ENCODE results near the gene ATF2. TPM values are rescaled to one million over a fixed set of nuclear protein-coding genes. Genes with fewer than 3 reads are reported as not detected.

ATF2 gene, protein sequence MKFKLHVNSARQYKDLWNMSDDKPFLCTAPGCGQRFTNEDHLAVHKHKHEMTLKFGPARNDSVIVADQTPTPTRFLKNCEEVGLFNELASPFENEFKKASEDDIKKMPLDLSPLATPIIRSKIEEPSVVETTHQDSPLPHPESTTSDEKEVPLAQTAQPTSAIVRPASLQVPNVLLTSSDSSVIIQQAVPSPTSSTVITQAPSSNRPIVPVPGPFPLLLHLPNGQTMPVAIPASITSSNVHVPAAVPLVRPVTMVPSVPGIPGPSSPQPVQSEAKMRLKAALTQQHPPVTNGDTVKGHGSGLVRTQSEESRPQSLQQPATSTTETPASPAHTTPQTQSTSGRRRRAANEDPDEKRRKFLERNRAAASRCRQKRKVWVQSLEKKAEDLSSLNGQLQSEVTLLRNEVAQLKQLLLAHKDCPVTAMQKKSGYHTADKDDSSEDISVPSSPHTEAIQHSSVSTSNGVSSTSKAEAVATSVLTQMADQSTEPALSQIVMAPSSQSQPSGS
- total RNA-seq = 96.2 TPM

DNA sequence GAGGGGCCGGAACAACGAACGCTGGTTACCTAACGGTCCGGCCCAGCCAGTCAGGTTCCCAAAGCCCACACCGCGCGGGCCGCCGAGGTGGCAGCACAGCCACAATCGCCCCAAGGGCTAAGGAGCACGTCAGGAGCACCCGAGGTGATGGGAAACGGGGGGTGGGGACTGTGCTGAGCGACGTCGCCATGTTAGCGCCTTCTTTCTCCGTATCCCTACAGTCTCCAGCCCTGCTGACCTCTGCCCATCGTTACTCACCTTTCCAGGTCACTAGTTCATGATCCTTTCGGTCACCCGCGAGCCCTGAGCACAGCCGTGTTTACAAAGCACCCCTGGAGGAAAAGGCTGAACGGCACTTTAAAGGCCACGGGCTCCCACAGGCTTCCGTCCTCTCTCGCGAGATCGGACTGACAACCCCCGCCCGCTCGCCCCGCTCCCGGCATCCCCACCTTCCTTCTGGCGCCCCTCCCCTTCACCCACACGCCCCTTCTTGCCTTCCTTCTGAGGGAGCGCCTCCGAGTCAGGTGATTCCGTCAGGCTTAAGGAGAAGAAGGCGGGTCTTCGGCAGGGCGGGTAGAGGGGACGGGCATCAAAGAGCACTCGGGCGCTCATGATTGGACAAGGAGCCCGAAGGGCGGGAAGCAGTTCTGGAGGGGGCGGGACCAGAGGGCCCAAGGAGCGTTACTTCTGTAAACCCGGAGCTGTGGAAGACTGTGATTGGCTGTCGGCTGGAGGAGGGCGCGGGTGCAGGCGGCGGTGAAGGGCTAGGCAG lies at the start of gene ATF2:
Gene ATF2, minus strand, starts transcription at position 412 of the 772 bp plus-strand sequence. CDS start 31,760 bp downstream, outside the sequence.
- Histone ChIP-seq H3K4me3 (ENCODE audit: low read length) (peak within 1 kb of the TSS; percentile 99), H3K27me3 (ENCODE audit: insufficient read depth, low read length) (no peaks in the 10 kb centered on the region), H3K9me3 (ENCODE audit: low read depth, low read length) (no peaks in the 10 kb centered on the region), H3K4me1 (ENCODE audit: insufficient read depth, low read length) (peaks cover 19% of the 10 kb centered on the region)

DNA sequence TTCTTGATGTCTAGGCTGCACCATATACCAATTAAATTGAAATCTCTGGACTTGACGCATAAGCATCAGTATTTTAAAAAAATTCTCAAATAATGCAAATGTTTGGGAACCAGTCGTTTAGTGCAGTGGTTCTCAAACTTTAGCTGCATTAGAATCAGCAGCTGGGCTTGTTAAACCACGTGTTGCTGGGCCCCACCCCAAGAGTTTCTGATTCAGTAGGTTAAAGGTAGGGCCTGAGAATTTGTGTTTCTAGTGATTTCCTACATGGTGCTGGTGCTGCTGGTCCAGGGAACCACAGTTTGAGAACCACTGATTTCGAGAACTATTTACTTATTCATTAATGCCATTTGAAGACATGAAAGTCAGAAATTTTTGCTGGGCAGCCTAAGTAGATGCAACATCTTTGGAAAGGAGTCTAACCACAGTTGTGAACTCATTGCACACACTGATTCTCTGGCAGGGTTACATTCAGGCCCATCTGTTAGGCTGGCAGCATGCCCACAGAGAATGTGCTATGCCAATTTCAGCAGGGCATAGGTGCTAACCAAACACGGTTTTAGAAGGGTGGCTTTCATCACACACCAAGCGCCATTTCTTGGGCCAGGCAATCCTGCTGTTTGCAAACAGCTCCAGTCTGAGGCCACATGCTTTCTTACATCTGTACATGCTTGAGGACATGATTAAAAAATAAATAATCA lies 39.9 kb upstream of the ATF2 start:
- no peaks in the 10 kb centered on the region for H3K9me3 ChIP-seq (ENCODE audit: low read depth, low read length)
- H3K4me1 ChIP-seq (ENCODE audit: insufficient read depth, low read length) = no peaks in the 10 kb centered on the region
- peaks cover 11% of the 10 kb centered on the region for H3K27me3 ChIP-seq (ENCODE audit: insufficient read depth, low read length)
- no peak overlapping the region for H3K4me3 ChIP-seq (ENCODE audit: low read length)

DNA sequence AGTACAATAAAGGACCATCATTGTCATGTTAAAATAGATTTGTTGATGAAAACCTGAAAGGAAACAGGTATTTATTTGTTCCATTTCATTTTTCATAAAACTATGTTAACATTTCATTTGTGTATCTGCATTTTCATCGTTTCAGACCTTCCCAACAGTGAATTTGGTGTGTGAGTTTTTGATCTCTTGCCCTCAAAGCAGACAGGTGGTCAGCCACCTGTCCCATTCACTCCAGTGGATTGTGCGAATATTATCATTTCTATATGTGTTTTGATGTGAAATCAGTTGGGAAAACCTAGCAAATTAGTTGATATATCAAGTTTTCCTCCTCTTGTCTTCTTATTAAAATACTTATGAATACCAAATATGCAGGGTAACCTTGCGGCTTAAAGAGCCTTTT lies 38.9 kb upstream of the ATF2 start:
- H3K4me3 ChIP-seq (ENCODE audit: low read length) = no peak overlapping the region
- H3K9me3 ChIP-seq (ENCODE audit: low read depth, low read length) = no peaks in the 10 kb centered on the region
- H3K4me1 ChIP-seq (ENCODE audit: insufficient read depth, low read length) = no peaks in the 10 kb centered on the region
- peaks cover 19% of the 10 kb centered on the region for H3K27me3 ChIP-seq (ENCODE audit: insufficient read depth, low read length)

DNA sequence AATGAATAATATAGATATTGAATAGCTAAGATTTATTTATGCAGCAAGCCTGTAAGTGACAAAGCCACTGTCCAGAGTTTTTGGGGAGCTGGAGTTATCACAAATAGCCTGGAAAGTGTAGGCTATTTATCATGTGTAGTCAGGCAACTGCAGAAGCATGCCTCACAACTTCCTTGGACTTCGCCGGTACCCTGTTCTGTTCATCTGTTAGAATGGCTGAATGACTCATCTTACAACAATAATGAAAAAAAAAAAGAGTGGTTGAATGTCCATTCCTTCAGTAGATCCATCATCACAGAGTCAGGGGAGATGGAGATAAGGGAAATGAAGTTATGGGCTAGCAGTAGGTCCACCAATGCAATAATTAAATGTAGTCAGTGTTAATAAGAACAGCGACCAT lies 37.5 kb upstream of the ATF2 start:
- no peaks in the 10 kb centered on the region for H3K4me1 ChIP-seq (ENCODE audit: insufficient read depth, low read length)
- no peaks in the 10 kb centered on the region for H3K9me3 ChIP-seq (ENCODE audit: low read depth, low read length)
- H3K4me3 ChIP-seq (ENCODE audit: low read length) = no peak overlapping the region
- H3K27me3 ChIP-seq (ENCODE audit: insufficient read depth, low read length) = peaks cover 16% of the 10 kb centered on the region

DNA sequence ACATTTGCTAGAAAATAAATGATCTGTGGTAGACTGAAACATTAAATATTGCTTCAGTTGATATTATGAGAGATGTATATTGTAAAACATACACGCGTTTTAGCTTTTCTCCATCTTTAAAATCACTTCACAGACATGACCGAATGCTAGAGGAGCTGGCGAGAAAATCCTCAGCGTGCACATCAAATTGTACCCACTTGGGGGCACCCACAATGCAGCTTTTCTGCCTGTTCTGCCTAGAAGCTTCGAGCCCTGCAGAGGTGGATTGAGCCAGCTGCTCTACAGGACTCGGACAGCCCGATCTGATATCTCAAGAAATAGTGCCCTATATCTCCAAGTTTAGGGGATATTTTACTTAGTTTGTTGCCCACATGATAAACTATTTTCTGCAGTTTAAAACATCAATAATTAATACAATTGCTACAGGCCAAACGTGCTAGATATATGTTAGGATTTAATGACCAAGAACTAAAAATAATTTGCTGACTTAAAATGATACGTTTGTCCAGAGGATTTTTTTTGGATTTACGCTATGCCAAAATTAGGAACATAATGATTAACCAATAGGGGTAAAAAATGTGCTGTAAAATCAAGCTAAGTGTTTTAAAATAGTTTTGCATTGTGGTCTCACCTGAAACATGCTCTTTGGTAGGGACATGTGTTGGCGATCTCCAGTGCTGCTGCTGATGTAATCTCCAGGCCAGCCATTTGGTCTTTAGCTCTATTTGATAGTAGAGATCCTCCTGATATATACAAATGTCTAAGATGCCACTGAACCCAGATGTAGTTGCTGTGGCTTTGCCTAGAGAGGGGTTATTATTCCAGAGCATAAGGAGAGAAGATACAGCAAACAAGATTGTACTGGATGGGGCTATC lies 35.9 kb upstream of the ATF2 start:
- Histone ChIP-seq H3K27me3 (ENCODE audit: insufficient read depth, low read length) (peaks cover 16% of the 10 kb centered on the region), H3K4me3 (ENCODE audit: low read length) (no peak overlapping the region), H3K4me1 (ENCODE audit: insufficient read depth, low read length) (no peaks in the 10 kb centered on the region), H3K9me3 (ENCODE audit: low read depth, low read length) (no peaks in the 10 kb centered on the region)

DNA sequence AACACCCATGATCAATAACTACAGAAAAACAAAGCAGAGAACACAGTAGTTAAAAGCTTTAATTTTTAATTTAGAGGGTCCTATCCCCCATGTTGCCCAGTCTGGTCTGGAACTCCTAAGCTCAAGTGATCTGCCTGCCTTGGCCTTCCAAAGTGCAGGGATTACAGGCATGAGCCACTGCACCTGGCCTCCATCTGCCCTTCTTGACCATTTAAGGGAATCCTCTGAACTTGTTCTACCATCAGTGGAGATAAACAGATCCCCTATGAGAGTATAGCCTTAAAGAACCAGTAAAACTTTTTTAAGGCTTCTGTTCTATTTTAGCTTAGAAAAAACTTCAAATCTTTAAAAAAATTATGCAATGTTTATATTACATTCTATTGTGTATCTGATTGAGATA lies 27.0 kb upstream of the ATF2 start:
- no peak overlapping the region for H3K4me3 ChIP-seq (ENCODE audit: low read length)
- no peaks in the 10 kb centered on the region for H3K4me1 ChIP-seq (ENCODE audit: insufficient read depth, low read length)
- H3K9me3 ChIP-seq (ENCODE audit: low read depth, low read length) = no peaks in the 10 kb centered on the region
- peaks cover 14% of the 10 kb centered on the region for H3K27me3 ChIP-seq (ENCODE audit: insufficient read depth, low read length)

DNA sequence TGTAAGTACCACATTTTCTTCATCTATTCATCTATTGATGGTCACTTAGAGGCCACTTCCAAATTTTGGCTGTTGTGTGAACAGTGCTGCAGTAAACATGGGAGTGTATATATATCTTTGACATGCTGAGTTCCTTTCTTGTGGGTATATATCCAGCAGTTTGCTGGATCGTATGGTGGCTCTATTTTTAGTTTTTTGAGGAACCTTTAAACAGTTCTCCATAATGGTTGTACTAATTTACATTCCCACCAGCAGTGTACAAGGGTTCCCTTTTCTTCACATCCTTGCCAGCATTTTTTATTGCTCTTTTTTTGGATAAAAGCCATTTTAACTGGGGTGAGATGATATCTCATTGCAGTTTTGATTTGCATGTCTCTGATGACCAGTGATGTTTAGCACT lies 20.8 kb upstream of the ATF2 start:
- no peaks in the 10 kb centered on the region for H3K27me3 ChIP-seq (ENCODE audit: insufficient read depth, low read length)

DNA sequence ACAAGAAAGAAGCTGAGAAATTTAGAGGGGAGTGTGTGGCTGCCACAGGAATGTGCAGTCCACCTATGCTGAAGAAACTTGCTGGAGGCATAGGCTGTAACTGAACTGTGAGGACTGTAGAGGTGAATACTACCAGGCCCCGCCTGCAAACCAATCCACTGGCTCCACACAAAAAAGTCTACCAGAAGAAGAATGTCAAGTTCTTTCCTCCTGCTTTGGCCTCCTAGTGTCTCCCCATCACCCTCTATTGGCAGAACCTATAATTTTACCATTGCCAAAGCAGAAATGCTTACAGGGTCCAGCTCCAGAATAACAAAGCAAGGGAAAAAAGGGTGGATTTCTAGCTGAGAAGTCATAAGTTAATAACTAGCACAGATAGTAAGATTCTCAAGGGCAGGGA lies 19.4 kb upstream of the ATF2 start:
- Histone ChIP-seq H3K4me3 (ENCODE audit: low read length) (no peak overlapping the region), H3K9me3 (ENCODE audit: low read depth, low read length) (no peaks in the 10 kb centered on the region), H3K4me1 (ENCODE audit: insufficient read depth, low read length) (no peaks in the 10 kb centered on the region), H3K27me3 (ENCODE audit: insufficient read depth, low read length) (no peaks in the 10 kb centered on the region)

More for the DNA sequence above, 20.8 kb upstream of the ATF2 start:
- Histone ChIP-seq H3K4me3 (ENCODE audit: low read length) (no peak overlapping the region), H3K9me3 (ENCODE audit: low read depth, low read length) (no peaks in the 10 kb centered on the region), H3K4me1 (ENCODE audit: insufficient read depth, low read length) (no peaks in the 10 kb centered on the region)

DNA sequence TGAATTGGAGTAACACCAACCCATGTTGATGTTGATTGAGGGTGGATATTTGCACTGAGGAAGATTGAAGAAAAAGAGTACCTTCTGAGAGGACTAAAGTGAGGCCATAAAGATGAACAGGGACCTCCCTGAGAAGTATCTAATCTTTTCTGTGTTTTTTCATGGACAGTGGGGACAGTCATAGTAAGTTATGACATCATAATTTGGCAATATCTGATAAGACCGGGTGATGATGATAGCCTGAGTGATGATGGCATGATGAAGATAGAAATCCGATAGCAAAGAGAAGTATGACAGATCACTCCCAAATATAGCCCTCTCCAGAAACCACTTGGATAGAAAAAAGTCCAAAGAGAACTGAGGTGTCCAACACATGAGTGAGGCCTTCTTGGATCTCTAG lies 15.7 kb upstream of the ATF2 start:
- no peak overlapping the region for H3K4me3 ChIP-seq (ENCODE audit: low read length)
- H3K9me3 ChIP-seq (ENCODE audit: low read depth, low read length) = no peaks in the 10 kb centered on the region

DNA sequence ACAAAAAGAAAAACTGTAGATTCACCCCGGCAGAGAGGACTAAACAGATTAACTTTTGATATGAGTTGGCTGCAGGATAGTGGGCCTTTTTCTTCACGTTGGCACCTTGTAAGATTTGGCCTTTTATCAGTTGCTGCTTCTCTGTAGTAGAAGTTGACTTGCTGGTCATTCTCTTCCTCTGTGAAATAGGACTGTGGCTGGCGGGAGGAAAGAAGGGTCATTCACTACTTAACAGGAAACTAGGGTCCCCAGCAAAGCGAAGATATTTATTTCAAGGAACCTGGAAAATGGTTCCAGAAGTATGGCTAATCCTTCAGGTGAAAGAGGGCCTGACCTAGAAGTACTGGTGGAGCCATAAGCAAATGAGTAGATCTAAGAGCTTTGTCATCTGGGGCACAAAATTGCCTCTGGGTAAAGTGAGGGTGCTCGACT lies 13.9 kb upstream of the ATF2 start:
- H3K9me3 ChIP-seq (ENCODE audit: low read depth, low read length) = no peaks in the 10 kb centered on the region
- H3K4me1 ChIP-seq (ENCODE audit: insufficient read depth, low read length) = peaks cover 14% of the 10 kb centered on the region
- peak overlapping the region; percentile 82 for H3K4me3 ChIP-seq (ENCODE audit: low read length)
- H3K27me3 ChIP-seq (ENCODE audit: insufficient read depth, low read length) = no peaks in the 10 kb centered on the region

More for the DNA sequence above, 15.7 kb upstream of the ATF2 start:
- no peaks in the 10 kb centered on the region for H3K27me3 ChIP-seq (ENCODE audit: insufficient read depth, low read length)
- peaks cover 14% of the 10 kb centered on the region for H3K4me1 ChIP-seq (ENCODE audit: insufficient read depth, low read length)

DNA sequence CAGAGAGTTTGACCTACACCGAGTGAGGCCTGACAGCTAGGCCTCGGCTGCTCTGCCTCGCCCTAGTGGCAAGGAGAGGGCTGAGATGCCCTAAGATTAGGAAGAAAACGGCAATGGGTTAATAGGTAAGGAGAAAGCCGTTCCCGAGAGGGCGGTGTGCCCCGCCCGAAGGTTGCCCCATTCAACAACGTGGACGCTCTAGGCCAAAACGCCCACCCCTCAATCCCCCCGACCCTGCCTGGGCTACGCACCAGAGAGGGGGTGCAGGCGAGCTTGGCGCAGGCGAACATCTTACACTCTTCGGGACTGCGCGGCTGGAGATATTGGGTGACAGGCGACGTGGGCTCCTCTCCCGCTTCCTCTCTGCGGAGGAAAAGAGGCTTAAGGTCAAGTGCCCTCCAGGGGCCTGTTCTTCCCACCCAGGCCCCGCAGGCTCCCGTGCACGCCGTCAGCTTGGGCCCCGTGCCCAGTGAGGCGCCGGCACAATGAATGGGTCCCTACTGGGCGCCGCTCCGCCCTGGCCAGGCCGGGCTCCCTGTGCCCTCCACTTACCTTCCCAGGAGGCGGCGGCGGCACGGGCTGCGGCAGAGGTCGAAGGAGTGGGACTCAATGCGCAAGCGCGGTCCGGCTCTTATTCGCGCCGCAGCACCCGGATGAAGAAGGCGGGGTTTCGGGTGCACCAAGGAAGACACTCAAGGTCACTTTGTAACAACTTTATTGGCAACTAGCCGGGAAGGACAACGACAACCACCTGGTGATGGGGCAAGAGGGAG lies 13.3 kb upstream of the ATF2 start, which contains the start of gene ATP5MC3:
Gene ATP5MC3, minus strand, starts transcription at position 607 of the 773 bp plus-strand sequence. Its CDS starts 317 bp downstream, at position 290.
- peaks cover 14% of the 10 kb centered on the region for H3K4me1 ChIP-seq (ENCODE audit: insufficient read depth, low read length)
- H3K27me3 ChIP-seq (ENCODE audit: insufficient read depth, low read length) = no peaks in the 10 kb centered on the region
- no peaks in the 10 kb centered on the region for H3K9me3 ChIP-seq (ENCODE audit: low read depth, low read length)
- H3K4me3 ChIP-seq (ENCODE audit: low read length) = peak within 1 kb of the TSS; percentile 82

DNA sequence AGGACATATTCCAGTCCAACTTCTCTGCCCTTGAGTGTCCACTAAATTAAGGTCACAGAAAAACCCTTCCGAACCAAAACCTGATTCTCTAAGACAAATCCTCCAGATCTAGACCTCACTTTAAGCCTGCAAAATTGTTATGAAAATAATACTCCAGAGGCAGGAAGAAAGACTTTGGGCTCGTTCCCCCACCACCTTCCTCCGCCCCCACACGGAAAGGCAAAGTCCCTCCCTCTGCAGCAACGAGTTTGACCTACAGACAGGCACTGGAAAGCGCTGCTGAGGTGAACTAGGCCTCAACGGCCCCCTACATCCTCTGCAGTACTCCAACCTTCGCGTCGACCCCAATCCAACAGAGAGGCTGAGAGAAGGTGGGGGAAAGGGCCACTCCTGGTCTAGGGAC lies 12.7 kb upstream of the ATF2 start:
- Histone ChIP-seq H3K4me3 (ENCODE audit: low read length) (peak overlapping the region; percentile 82), H3K9me3 (ENCODE audit: low read depth, low read length) (no peaks in the 10 kb centered on the region), H3K27me3 (ENCODE audit: insufficient read depth, low read length) (no peaks in the 10 kb centered on the region), H3K4me1 (ENCODE audit: insufficient read depth, low read length) (peaks cover 14% of the 10 kb centered on the region)

DNA sequence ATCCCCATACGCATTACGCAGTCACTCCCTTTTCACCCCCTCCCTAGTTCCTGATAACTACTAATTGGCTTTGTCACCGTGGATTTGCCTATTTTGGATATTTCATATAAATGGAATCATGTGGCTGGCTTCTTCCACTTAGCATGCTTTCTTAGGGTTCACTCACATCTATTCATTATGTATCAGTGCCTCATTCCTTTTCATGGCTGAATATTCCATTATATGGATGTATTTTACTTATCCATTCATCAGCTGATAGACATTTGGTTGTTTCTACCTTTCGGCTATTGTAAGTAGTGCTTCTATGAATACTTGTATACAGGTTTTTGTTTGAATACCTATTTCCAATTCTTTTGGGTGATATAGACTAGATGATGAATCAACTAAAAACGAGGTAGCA lies 8.6 kb upstream of the ATF2 start:
- H3K27me3 ChIP-seq (ENCODE audit: insufficient read depth, low read length) = no peaks in the 10 kb centered on the region
- no peak overlapping the region for H3K4me3 ChIP-seq (ENCODE audit: low read length)
- H3K9me3 ChIP-seq (ENCODE audit: low read depth, low read length) = no peaks in the 10 kb centered on the region
- H3K4me1 ChIP-seq (ENCODE audit: insufficient read depth, low read length) = peaks cover 9% of the 10 kb centered on the region
